ENCODE results near the gene LDLRAD4. TPM values are rescaled to one million over a fixed set of nuclear protein-coding genes. Genes with fewer than 3 reads are reported as not detected.

Gene LDLRAD4
- total RNA-seq, 1 donor: under 0.01 TPM

GRCh38 chr18:13389491-13390131 lies 171.1 kb downstream of the LDLRAD4 start:
- no peaks in the 10 kb centered on the region for H3K79me2 ChIP-seq (ENCODE audit: insufficient read depth, low read length)
- no peak for TF ChIP-seq CTCF (IDR thresholded peaks at IDR 0.05; ENCODE audit: extremely low read depth, low read depth, low read length)
- DNase-seq (ENCODE audit: insufficient read length, low spot score, missing footprints): peak; percentile 46
- no peaks in the 10 kb centered on the region for H3K9me3 ChIP-seq (ENCODE audit: low read depth, low read length)
- H3K4me2 ChIP-seq (ENCODE audit: insufficient read depth, low read length): no peak overlapping the region
- peaks cover 2% of the 10 kb centered on the region for H3K27me3 ChIP-seq (ENCODE audit: insufficient read depth, low read length)
- H3K4me1 ChIP-seq (ENCODE audit: insufficient read depth, low read length): peaks cover 10% of the 10 kb centered on the region
- no peak overlapping the region for H3K27ac ChIP-seq (ENCODE audit: low read depth, low read length)
- no peaks in the 10 kb centered on the region for H4K20me1 ChIP-seq (ENCODE audit: insufficient read depth, low read length)
- no peak overlapping the region for H3K4me3 ChIP-seq (ENCODE audit: insufficient read depth, low read length)
- no peaks in the 10 kb centered on the region for H3K36me3 ChIP-seq (ENCODE audit: insufficient read depth, low read length)
- H2AFZ ChIP-seq (ENCODE audit: low read length): no peak overlapping the region

DNA sequence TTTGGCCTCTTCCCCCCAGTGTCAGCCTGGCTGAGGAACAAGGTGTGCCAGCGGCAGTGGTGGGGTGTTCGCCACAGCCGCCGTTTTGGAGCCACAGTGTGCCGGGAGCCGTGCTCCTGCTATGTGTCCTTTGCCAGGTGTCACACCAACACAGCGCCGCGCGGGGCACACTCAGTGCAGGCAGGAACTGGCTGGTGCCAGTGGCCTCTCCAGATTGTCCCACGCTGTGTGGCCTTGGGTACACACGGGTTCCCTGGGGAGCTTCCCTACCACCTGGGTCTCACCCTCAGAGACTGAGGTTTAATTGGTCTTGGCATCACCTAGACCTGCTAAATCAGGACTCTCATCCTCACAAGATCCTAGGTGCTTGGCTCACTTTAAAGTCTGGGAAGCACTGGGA lies 171.6 kb downstream of the LDLRAD4 start:
- peaks cover 2% of the 10 kb centered on the region for H3K27me3 ChIP-seq (ENCODE audit: insufficient read depth, low read length)
- H3K27ac ChIP-seq (ENCODE audit: low read depth, low read length): no peak overlapping the region
- H3K4me2 ChIP-seq (ENCODE audit: insufficient read depth, low read length): no peak overlapping the region
- no peaks in the 10 kb centered on the region for H4K20me1 ChIP-seq (ENCODE audit: insufficient read depth, low read length)
- peak; percentile 46 for DNase-seq (ENCODE audit: insufficient read length, low spot score, missing footprints)
- H3K4me1 ChIP-seq (ENCODE audit: insufficient read depth, low read length): peaks cover 10% of the 10 kb centered on the region
- no peak overlapping the region for H2AFZ ChIP-seq (ENCODE audit: low read length)
- TF ChIP-seq CTCF (IDR thresholded peaks at IDR 0.05; ENCODE audit: extremely low read depth, low read depth, low read length): no peak
- no peaks in the 10 kb centered on the region for H3K9me3 ChIP-seq (ENCODE audit: low read depth, low read length)
- no peaks in the 10 kb centered on the region for H3K36me3 ChIP-seq (ENCODE audit: insufficient read depth, low read length)
- no peak overlapping the region for H3K4me3 ChIP-seq (ENCODE audit: insufficient read depth, low read length)
- H3K79me2 ChIP-seq (ENCODE audit: insufficient read depth, low read length): no peaks in the 10 kb centered on the region

- Histone ChIP-seq H3K4me3 (ENCODE audit: insufficient read depth, low read length) (no peak overlapping the region), H3K27me3 (ENCODE audit: insufficient read depth, low read length) (peaks cover 2% of the 10 kb centered on the region), H4K20me1 (ENCODE audit: insufficient read depth, low read length) (no peaks in the 10 kb centered on the region), H3K27ac (ENCODE audit: low read depth, low read length) (no peak overlapping the region), H3K4me2 (ENCODE audit: insufficient read depth, low read length) (no peak overlapping the region), H3K9me3 (ENCODE audit: low read depth, low read length) (no peaks in the 10 kb centered on the region), H2AFZ (ENCODE audit: low read length) (no peak overlapping the region), H3K4me1 (ENCODE audit: insufficient read depth, low read length) (peaks cover 10% of the 10 kb centered on the region), H3K79me2 (ENCODE audit: insufficient read depth, low read length) (no peaks in the 10 kb centered on the region), H3K36me3 (ENCODE audit: insufficient read depth, low read length) (no peaks in the 10 kb centered on the region)
- no peak for TF ChIP-seq CTCF (IDR thresholded peaks at IDR 0.05; ENCODE audit: extremely low read depth, low read depth, low read length)
- DNase-seq (ENCODE audit: insufficient read length, low spot score, missing footprints): peak; percentile 45
Observed at GRCh38 chr18:13390711-13391110, 172.2 kb downstream of the LDLRAD4 start.

GRCh38 chr18:13392029-13392750 lies 173.6 kb downstream of the LDLRAD4 start:
- DNase-seq (ENCODE audit: insufficient read length, low spot score, missing footprints): peak; percentile 81
- Histone ChIP-seq H3K27ac (ENCODE audit: low read depth, low read length) (no peak overlapping the region), H2AFZ (ENCODE audit: low read length) (no peak overlapping the region), H3K4me2 (ENCODE audit: insufficient read depth, low read length) (no peak overlapping the region), H3K79me2 (ENCODE audit: insufficient read depth, low read length) (no peaks in the 10 kb centered on the region), H3K4me3 (ENCODE audit: insufficient read depth, low read length) (no peak overlapping the region), H3K36me3 (ENCODE audit: insufficient read depth, low read length) (no peaks in the 10 kb centered on the region), H4K20me1 (ENCODE audit: insufficient read depth, low read length) (no peaks in the 10 kb centered on the region), H3K4me1 (ENCODE audit: insufficient read depth, low read length) (peaks cover 10% of the 10 kb centered on the region), H3K9me3 (ENCODE audit: low read depth, low read length) (no peaks in the 10 kb centered on the region), H3K27me3 (ENCODE audit: insufficient read depth, low read length) (peaks cover 2% of the 10 kb centered on the region)
- no peak for TF ChIP-seq CTCF (IDR thresholded peaks at IDR 0.05; ENCODE audit: extremely low read depth, low read depth, low read length)
